Measurements from ENCODE around the gene EGFL7. TPM values are rescaled to one million over a fixed set of nuclear protein-coding genes. Genes with fewer than 3 reads are reported as not detected.
A peak's percentile ranks its signal among the peaks of the same experiment; 100 is the strongest.

Gene EGFL7
- total RNA-seq, 3 donors from 2014 or later = 15.9 to 43.4 (median 18.9) TPM

DNA sequence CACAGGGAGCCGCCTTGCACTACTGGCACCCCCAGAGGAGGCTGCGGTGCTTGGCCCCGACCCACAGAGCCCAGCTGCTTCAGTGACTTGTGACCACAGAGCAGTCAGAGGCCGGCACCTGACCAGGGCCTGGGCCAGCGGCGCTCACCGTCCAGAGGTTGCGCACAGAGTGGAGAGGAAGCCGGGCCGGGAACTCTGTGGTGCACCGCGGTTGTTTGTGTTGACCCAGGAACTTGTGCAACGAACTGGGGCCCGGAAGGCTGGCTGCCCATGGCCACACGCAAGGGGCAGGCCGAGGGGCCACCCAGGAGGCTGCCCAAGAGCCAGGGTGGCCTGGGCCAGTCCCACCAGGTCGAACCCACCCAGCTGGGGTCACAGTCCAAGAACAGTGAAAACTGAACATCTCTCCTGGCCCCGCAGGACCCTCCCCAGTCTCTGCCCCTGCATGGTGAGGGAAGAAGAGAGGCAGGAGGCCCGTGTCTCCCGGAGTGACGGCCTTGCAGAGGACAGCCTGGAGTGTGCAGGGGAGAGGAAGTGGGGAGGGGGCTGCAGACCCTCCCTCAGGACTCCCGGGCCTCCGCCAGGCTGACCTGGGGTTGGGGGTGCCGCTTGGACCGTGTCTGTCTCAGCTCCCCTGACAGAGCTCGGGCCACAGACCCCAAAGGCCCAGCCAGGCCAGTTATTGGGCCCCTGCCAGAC is 42.8 kb upstream of the EGFL7 start:
- H3K4me3 ChIP-seq = no peak overlapping the region
- TF ChIP-seq, protein P1, sequence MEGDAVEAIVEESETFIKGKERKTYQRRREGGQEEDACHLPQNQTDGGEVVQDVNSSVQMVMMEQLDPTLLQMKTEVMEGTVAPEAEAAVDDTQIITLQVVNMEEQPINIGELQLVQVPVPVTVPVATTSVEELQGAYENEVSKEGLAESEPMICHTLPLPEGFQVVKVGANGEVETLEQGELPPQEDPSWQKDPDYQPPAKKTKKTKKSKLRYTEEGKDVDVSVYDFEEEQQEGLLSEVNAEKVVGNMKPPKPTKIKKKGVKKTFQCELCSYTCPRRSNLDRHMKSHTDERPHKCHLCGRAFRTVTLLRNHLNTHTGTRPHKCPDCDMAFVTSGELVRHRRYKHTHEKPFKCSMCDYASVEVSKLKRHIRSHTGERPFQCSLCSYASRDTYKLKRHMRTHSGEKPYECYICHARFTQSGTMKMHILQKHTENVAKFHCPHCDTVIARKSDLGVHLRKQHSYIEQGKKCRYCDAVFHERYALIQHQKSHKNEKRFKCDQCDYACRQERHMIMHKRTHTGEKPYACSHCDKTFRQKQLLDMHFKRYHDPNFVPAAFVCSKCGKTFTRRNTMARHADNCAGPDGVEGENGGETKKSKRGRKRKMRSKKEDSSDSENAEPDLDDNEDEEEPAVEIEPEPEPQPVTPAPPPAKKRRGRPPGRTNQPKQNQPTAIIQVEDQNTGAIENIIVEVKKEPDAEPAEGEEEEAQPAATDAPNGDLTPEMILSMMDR (IDR thresholded peaks at IDR 0.05) = no peak
- DNase-seq (peak in 2 of 3 donors; percentile 73 to 84), ATAC-seq (peak; percentile 14)
- H3K9me3 ChIP-seq = no peaks in the 10 kb centered on the region
- H3K36me3 ChIP-seq (ENCODE audit: low read depth) = no peaks in the 10 kb centered on the region
- H3K4me1 ChIP-seq (ENCODE audit: low read depth) = peaks cover 38% of the 10 kb centered on the region
- intact Hi-C loops (cut with DNase I, micrococcal nuclease) = no loop called here

DNA sequence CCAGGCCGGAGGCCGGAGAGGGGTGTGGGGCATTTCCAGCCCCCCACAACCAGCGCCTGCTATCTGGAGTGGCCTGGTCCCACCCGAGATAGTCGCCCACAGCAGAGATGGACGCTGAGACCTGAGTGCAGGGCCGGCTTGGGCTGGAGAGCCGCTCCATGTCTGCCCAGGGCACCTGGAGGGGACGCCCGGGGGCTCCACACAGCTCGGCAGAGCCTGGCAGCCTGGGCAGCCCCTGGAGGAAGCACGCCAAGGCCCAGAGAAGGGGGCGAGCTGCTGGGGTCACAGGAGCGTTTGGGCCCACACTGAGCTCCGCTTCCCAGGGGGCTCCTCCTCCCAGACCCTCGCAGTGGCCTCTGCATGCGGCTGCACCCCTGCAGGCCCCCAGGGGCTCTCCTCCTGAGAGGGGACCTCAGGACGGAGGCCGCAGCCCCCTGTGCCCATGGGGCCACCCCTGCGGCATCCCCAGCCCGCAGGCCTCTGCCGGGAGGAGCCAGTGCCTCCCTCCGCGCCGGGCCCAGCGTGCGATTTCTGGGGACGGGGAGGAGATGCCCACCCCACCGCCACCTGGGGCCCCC is 42.2 kb upstream of the EGFL7 start:
- H3K36me3 ChIP-seq (ENCODE audit: low read depth) = no peaks in the 10 kb centered on the region
- H3K4me1 ChIP-seq (ENCODE audit: low read depth) = peaks cover 39% of the 10 kb centered on the region
- H3K4me3 ChIP-seq = no peak overlapping the region
- DNase-seq (peak in 1 of 3 donors; percentile 49), ATAC-seq (no peak)
- TF ChIP-seq, protein P1 (IDR thresholded peaks at IDR 0.05) = no peak
- no peaks in the 10 kb centered on the region for H3K9me3 ChIP-seq
- intact Hi-C loops (cut with DNase I, micrococcal nuclease) = no loop called here

DNA sequence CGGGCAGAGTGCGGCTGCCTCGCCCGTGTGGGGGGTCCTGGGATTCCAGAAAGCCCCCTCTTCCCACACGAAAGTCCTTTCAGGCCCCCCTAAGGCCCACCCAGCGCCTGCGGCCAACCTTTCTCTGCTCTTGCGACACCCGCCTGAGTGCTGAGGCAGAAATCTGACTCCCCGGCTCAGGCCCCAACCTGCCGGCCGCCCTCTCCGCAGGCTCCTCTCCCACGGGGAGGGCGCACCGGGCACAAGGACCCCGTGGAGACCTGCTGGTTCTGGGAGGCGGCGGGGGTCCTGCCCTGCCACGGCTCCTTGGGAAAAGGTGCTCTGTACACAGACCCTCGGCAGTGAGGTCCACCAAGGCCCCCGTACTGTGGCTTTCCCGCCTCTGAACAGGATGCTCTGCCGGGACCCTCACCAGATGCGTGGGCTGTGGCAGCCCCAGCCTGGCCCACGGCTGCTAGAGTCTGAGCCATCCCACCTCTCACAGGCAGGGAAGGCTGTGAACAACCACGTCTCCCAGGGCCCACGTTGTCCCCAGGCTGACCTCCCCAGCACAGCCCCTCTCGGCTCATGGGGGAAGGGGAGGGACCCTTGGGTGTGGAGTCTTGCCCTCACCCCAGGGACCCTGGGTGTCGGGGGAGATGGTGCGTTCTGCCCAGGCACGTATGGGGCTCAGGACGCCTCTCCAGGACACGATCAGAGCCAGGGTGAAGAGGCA is 41.5 kb upstream of the EGFL7 start:
- Histone ChIP-seq H3K4me1 (ENCODE audit: low read depth) (peaks cover 46% of the 10 kb centered on the region), H3K9me3 (no peaks in the 10 kb centered on the region), H3K36me3 (ENCODE audit: low read depth) (no peaks in the 10 kb centered on the region), H3K4me3 (no peak overlapping the region)
- intact Hi-C loops (cut with DNase I, micrococcal nuclease) = no loop called here
- TF ChIP-seq, protein P1 (IDR thresholded peaks at IDR 0.05) = no peak
- DNase-seq (peak in 1 of 3 donors; percentile 43), ATAC-seq (no peak)

DNA sequence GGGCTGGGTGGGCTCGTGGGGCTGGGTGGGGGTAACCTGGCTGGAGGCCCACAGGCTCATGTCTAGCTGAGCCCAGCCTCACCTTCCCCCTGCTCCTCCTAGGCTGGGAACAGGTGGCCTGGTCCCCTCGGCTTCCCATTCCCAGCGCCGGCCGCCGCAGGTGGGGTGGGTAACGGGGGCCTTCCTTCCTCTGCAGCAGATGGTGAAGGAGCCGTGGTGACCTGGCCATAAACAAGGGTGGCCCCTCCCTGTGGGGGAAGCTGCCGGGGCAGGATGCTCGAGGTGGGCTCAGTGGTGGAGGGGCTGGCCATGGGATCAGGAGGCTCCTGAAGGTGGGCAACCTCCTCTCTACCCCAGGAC is 41.0 kb upstream of the EGFL7 start:
- Histone ChIP-seq H3K36me3 (ENCODE audit: low read depth) (no peaks in the 10 kb centered on the region), H3K9me3 (no peaks in the 10 kb centered on the region), H3K4me1 (ENCODE audit: low read depth) (peaks cover 50% of the 10 kb centered on the region), H3K4me3 (no peak overlapping the region)
- TF ChIP-seq, protein P1 (IDR thresholded peaks at IDR 0.05) = no peak
- intact Hi-C loops (cut with DNase I, micrococcal nuclease) = no loop called here
- ATAC-seq (no peak), DNase-seq (peak in 1 of 3 donors; percentile 45)

DNA sequence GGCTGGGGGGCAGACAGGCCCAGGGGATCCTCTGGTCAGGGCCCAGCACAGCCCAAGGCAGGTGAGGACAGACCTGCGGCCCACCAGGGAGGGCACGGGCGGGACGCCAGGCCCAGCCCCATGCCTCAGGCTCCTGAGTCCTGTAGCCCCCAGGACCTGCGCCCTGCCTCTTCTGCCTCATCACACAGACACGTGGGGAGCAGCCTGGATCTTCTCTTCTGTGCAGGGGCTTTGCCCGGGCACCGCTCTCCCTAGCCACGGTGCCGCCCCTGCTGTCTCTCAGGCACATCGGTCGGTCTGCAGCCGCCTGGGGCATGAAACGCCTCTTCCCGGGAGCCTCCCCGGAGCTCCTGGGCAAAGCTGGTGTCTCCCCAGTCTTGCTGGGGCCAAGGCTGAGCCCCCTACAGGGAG is 40.2 kb upstream of the EGFL7 start:
- intact Hi-C loops (cut with DNase I, micrococcal nuclease) = no loop called here

More for the DNA sequence above, 40.2 kb upstream of the EGFL7 start:
- Histone ChIP-seq H3K4me3 (no peak overlapping the region), H3K9me3 (no peaks in the 10 kb centered on the region), H3K36me3 (ENCODE audit: low read depth) (no peaks in the 10 kb centered on the region), H3K4me1 (ENCODE audit: low read depth) (peaks cover 54% of the 10 kb centered on the region)
- DNase-seq = peak in 1 of 3 donors; percentile 51
- TF ChIP-seq, protein P1 (IDR thresholded peaks at IDR 0.05) = no peak
- no peak for ATAC-seq

Data from mucosa of descending colon (tissue), 3 donors.